SK-N-SH treated with all-trans-retinoic acid at 6 μM for 48 hours (cell line): ENCODE results near the gene QRFP.

ENCODE experiments used
- ATAC-seq: fragments of 200-7000 bp; cut with Tn5 transposase; 3 replicates; pipeline ENCODE4 v1.9.1; 2020; ENCODE audit warnings: mild to moderate bottlenecking, moderate library complexity
- ARNTL ChIP-seq: fragments of 450-650 bp; formaldehyde crosslinking; IDR thresholded peaks from 2 replicates; pipeline ENCODE4 v1.5.0; 2020; ENCODE audit warnings: low read depth, mild to moderate bottlenecking, moderate library complexity, borderline replicate concordance
- BACH2 ChIP-seq: fragments of 250-450 bp; sonication (Bioruptor Pico); IDR thresholded peaks from 2 replicates; pipeline ENCODE4 v1.9.0; 2021; ENCODE audit warnings: mild to moderate bottlenecking, borderline replicate concordance
- CSDC2 ChIP-seq: fragments of 250-450 bp; sonication (Bioruptor Pico); IDR thresholded peaks from 2 replicates; pipeline ENCODE4 v1.5.0; 2020; ENCODE audit warnings: mild to moderate bottlenecking, moderate library complexity
- ESRRG ChIP-seq: fragments of 250-450 bp; sonication (Bioruptor Pico); IDR thresholded peaks from 2 replicates; pipeline ENCODE4 v1.6.1; 2021; ENCODE audit warnings: mild to moderate bottlenecking
- GLIS3 ChIP-seq: fragments of 250-450 bp; sonication (Bioruptor Pico); IDR thresholded peaks from 2 replicates; pipeline ENCODE4 v1.5.0; 2020; ENCODE audit warnings: mild to moderate bottlenecking, moderate library complexity
- ISL1 ChIP-seq: fragments of 250-450 bp; sonication (Bioruptor Pico); IDR thresholded peaks from 2 replicates; pipeline ENCODE4 v2.1.2; 2022; ENCODE audit warnings: mild to moderate bottlenecking, moderate library complexity
- OSR1 ChIP-seq: fragments of 250-450 bp; sonication (Bioruptor Pico); IDR thresholded peaks from 2 replicates; pipeline ENCODE4 v1.8.0; 2022; ENCODE audit warnings: moderate library complexity, mild to moderate bottlenecking, inconsistent platforms
- PPARA ChIP-seq: fragments of 250-450 bp; sonication (Bioruptor Pico); IDR thresholded peaks from 2 replicates; pipeline ENCODE4 v1.5.0; 2020; ENCODE audit warnings: mild to moderate bottlenecking, borderline replicate concordance
- RARB ChIP-seq: fragments of 250-450 bp; sonication (Bioruptor Pico); IDR thresholded peaks from 2 replicates; pipeline ENCODE4 v1.8.0; 2021; ENCODE audit warnings: mild to moderate bottlenecking, moderate library complexity
- SNAI2 ChIP-seq: fragments of 250-450 bp; sonication (Bioruptor Pico); IDR thresholded peaks from 2 replicates; pipeline ENCODE4 v1.5.0; 2020; ENCODE audit warnings: mild to moderate bottlenecking, moderate library complexity
- TCF4 ChIP-seq: fragments of 250-450 bp; sonication (Bioruptor Pico); IDR thresholded peaks from 2 replicates; pipeline ENCODE4 v1.8.0; 2021; ENCODE audit warnings: mild to moderate bottlenecking, moderate library complexity, borderline replicate concordance
- ZC3H10 ChIP-seq: fragments of 250-450 bp; sonication (Bioruptor Pico); IDR thresholded peaks from 2 replicates; pipeline ENCODE4 v1.5.1; 2021; ENCODE audit warnings: mild to moderate bottlenecking, moderate library complexity
- ZFP3 ChIP-seq: fragments of 250-450 bp; sonication (Bioruptor Pico); IDR thresholded peaks from 2 replicates; pipeline ENCODE4 v1.5.0; 2020; ENCODE audit warnings: mild to moderate bottlenecking, moderate library complexity
- ZFP30 ChIP-seq: fragments of 450-650 bp; formaldehyde crosslinking; IDR thresholded peaks from 2 replicates; pipeline ENCODE4 v1.5.0; 2022; ENCODE audit warnings: mild to moderate bottlenecking, moderate library complexity
- ZNF565 ChIP-seq: fragments of 450-650 bp; formaldehyde crosslinking; conservative IDR thresholded peaks from 2 replicates; pipeline ENCODE4 v1.5.0; 2020; ENCODE audit warnings: low read depth, mild to moderate bottlenecking, moderate library complexity
- ZNF70 ChIP-seq: fragments of 450-650 bp; formaldehyde crosslinking; IDR thresholded peaks from 2 replicates; pipeline ENCODE4 v1.5.0; 2020; ENCODE audit warnings: mild to moderate bottlenecking, moderate library complexity
- ZNF8 ChIP-seq: fragments of 450-650 bp; formaldehyde crosslinking; IDR thresholded peaks from 2 replicates; pipeline ENCODE4 v1.5.0; 2020; ENCODE audit warnings: mild to moderate bottlenecking, moderate library complexity
- TF ChIP-seq, protein P1 (sequence below): fragments of 250-450 bp; sonication (Bioruptor Pico); IDR thresholded peaks from 2 replicates; pipeline ENCODE4 v1.5.1; 2020; ENCODE audit warnings: low read depth, mild to moderate bottlenecking, moderate library complexity
- TF ChIP-seq, protein P2 (sequence below): fragments of 250-450 bp; sonication (Bioruptor Pico); IDR thresholded peaks from 2 replicates; pipeline ENCODE4 v1.8.0; 2020; ENCODE audit warnings: mild to moderate bottlenecking, moderate library complexity, borderline replicate concordance
- TF ChIP-seq, protein P3 (sequence below): fragments of 250-450 bp; sonication (Bioruptor Pico); IDR thresholded peaks from 2 replicates; pipeline ENCODE4 v1.8.0; 2021; ENCODE audit warnings: low read depth, mild to moderate bottlenecking, moderate library complexity, borderline replicate concordance
- TF ChIP-seq, protein P4 (sequence below): fragments of 250-450 bp; sonication (Bioruptor Pico); IDR thresholded peaks from 2 replicates; pipeline ENCODE4 v1.5.0; 2020; ENCODE audit warnings: mild to moderate bottlenecking, moderate library complexity
- TF ChIP-seq, protein P5 (sequence below): fragments of 250-450 bp; sonication (Bioruptor Pico); IDR thresholded peaks from 2 replicates; pipeline ENCODE4 v1.5.1; 2021; ENCODE audit warnings: mild to moderate bottlenecking, moderate library complexity

Gene QRFP

DNA sequence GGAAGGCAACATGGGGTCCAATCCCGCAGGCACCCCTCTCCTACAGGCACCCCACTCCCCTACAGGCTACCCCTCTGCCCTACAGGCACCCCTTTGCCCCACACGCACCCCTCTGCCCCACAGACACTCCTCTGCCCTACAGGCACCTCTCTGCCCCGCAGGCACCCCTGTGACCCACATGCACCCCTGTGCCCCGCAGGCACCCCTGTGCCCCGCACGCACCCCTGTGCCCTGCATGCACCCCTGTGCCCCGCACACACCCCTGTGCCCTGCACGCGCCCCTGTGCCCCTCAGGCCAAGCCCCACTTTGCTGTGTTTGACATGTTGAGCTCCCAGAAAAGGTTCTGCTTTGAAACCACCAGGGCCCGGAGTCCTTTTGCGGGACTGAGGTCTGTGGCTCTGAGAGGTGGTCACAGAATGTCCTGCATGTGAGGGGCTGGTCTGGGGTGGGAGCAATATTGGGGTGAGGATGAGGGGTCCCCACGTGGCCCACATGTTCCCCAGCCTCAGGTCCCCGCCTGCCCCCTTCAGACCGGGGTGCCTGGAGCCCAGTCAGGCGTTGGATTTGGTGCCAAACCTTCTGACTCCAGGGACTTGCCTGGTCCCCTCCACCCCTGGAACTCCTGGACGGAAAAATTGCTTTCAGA lies 616 bp upstream of the QRFP start:
- ATAC-seq, result peak; percentile 3; the same call in 2 of the 3 replicates
- no peak for TF ChIP-seq ZFP30 (CRISPR knock-in tag)
- no peak for TF ChIP-seq ZFP3 (CRISPR knock-in tag)
- no peak for TF ChIP-seq TCF4 (CRISPR knock-in tag)
- TF ChIP-seq ESRRG (CRISPR knock-in tag), result no peak
- no peak for TF ChIP-seq SNAI2 (CRISPR knock-in tag)
- no peak for TF ChIP-seq ZNF565 (CRISPR knock-in tag)
- TF ChIP-seq, protein P1, sequence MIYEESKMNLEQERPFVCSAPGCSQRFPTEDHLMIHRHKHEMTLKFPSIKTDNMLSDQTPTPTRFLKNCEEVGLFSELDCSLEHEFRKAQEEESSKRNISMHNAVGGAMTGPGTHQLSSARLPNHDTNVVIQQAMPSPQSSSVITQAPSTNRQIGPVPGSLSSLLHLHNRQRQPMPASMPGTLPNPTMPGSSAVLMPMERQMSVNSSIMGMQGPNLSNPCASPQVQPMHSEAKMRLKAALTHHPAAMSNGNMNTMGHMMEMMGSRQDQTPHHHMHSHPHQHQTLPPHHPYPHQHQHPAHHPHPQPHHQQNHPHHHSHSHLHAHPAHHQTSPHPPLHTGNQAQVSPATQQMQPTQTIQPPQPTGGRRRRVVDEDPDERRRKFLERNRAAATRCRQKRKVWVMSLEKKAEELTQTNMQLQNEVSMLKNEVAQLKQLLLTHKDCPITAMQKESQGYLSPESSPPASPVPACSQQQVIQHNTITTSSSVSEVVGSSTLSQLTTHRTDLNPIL (CRISPR knock-in tag), result no peak
- TF ChIP-seq, protein P2, sequence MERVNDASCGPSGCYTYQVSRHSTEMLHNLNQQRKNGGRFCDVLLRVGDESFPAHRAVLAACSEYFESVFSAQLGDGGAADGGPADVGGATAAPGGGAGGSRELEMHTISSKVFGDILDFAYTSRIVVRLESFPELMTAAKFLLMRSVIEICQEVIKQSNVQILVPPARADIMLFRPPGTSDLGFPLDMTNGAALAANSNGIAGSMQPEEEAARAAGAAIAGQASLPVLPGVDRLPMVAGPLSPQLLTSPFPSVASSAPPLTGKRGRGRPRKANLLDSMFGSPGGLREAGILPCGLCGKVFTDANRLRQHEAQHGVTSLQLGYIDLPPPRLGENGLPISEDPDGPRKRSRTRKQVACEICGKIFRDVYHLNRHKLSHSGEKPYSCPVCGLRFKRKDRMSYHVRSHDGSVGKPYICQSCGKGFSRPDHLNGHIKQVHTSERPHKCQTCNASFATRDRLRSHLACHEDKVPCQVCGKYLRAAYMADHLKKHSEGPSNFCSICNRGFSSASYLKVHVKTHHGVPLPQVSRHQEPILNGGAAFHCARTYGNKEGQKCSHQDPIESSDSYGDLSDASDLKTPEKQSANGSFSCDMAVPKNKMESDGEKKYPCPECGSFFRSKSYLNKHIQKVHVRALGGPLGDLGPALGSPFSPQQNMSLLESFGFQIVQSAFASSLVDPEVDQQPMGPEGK, result no peak
- TF ChIP-seq CSDC2 (CRISPR knock-in tag), result no peak
- TF ChIP-seq ARNTL (CRISPR knock-in tag), result no peak
- no peak for TF ChIP-seq ZNF70 (CRISPR knock-in tag)
- TF ChIP-seq, protein P3, sequence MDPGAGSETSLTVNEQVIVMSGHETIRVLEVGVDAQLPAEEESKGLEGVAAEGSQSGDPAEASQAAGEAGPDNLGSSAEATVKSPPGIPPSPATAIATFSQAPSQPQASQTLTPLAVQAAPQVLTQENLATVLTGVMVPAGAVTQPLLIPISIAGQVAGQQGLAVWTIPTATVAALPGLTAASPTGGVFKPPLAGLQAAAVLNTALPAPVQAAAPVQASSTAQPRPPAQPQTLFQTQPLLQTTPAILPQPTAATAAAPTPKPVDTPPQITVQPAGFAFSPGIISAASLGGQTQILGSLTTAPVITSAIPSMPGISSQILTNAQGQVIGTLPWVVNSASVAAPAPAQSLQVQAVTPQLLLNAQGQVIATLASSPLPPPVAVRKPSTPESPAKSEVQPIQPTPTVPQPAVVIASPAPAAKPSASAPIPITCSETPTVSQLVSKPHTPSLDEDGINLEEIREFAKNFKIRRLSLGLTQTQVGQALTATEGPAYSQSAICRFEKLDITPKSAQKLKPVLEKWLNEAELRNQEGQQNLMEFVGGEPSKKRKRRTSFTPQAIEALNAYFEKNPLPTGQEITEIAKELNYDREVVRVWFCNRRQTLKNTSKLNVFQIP, result no peak
- TF ChIP-seq, protein P4, sequence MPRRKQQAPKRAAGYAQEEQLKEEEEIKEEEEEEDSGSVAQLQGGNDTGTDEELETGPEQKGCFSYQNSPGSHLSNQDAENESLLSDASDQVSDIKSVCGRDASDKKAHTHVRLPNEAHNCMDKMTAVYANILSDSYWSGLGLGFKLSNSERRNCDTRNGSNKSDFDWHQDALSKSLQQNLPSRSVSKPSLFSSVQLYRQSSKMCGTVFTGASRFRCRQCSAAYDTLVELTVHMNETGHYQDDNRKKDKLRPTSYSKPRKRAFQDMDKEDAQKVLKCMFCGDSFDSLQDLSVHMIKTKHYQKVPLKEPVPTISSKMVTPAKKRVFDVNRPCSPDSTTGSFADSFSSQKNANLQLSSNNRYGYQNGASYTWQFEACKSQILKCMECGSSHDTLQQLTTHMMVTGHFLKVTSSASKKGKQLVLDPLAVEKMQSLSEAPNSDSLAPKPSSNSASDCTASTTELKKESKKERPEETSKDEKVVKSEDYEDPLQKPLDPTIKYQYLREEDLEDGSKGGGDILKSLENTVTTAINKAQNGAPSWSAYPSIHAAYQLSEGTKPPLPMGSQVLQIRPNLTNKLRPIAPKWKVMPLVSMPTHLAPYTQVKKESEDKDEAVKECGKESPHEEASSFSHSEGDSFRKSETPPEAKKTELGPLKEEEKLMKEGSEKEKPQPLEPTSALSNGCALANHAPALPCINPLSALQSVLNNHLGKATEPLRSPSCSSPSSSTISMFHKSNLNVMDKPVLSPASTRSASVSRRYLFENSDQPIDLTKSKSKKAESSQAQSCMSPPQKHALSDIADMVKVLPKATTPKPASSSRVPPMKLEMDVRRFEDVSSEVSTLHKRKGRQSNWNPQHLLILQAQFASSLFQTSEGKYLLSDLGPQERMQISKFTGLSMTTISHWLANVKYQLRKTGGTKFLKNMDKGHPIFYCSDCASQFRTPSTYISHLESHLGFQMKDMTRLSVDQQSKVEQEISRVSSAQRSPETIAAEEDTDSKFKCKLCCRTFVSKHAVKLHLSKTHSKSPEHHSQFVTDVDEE, result no peak
- no peak for TF ChIP-seq PPARA (CRISPR knock-in tag)
- TF ChIP-seq GLIS3 (CRISPR knock-in tag), result no peak
- TF ChIP-seq BACH2 (CRISPR knock-in tag), result no peak
- TF ChIP-seq, protein P5, sequence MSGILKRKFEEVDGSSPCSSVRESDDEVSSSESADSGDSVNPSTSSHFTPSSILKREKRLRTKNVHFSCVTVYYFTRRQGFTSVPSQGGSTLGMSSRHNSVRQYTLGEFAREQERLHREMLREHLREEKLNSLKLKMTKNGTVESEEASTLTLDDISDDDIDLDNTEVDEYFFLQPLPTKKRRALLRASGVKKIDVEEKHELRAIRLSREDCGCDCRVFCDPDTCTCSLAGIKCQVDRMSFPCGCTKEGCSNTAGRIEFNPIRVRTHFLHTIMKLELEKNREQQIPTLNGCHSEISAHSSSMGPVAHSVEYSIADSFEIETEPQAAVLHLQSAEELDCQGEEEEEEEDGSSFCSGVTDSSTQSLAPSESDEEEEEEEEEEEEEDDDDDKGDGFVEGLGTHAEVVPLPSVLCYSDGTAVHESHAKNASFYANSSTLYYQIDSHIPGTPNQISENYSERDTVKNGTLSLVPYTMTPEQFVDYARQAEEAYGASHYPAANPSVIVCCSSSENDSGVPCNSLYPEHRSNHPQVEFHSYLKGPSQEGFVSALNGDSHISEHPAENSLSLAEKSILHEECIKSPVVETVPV (CRISPR knock-in tag), result no peak
- TF ChIP-seq ZNF8, result no peak
- TF ChIP-seq RARB (CRISPR knock-in tag), result no peak
- no peak for TF ChIP-seq ISL1 (CRISPR knock-in tag)

DNA sequence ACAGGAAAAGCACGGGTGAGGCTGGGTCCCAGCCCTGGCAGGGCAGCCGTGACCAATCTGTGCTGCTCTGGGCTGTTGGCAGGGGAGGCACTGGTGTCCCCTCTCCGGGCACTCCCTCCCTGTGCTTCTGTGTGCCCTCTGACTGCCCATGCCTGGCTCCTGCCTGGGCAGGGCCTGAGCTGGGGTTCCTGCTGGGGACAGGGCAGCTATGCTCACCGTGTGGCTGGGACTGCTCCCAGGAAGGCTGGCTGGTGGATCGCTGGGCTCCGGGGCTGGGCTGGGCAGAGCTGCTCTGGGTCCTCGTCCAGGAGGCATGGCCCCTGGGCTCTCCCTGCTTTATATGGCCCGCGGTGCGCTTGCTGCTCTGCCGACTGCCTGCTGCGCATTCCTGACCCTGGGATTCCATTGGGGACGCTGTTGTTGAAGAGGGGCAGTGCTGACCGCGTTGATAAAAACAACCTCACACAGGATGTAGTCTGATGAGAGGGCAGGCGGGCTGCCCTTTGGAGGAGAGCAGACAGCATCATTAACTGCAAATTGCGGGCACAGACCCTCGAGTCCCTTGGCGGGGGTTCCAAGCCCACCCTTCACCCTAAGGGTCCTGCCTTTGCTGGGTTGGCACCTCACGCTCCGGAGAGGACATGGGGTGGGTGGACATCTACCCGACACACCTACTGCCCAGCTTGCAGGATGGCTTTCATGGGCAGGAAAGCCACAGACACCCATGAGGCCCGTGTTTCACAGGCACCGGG lies 955 bp downstream of the QRFP start:
- ATAC-seq, result peak; percentile 7
- no peak for TF ChIP-seq ARNTL (CRISPR knock-in tag)
- TF ChIP-seq, protein P5 (CRISPR knock-in tag), result no peak
- no peak for TF ChIP-seq GLIS3 (CRISPR knock-in tag)
- no peak for TF ChIP-seq ZFP3 (CRISPR knock-in tag)
- TF ChIP-seq PPARA (CRISPR knock-in tag), result no peak
- TF ChIP-seq ZC3H10 (CRISPR knock-in tag), result no peak
- no peak for TF ChIP-seq OSR1 (CRISPR knock-in tag)
- TF ChIP-seq, protein P2, result no peak
- no peak for TF ChIP-seq BACH2 (CRISPR knock-in tag)
- TF ChIP-seq ZFP30 (CRISPR knock-in tag), result no peak
- TF ChIP-seq RARB (CRISPR knock-in tag), result no peak
- no peak for TF ChIP-seq SNAI2 (CRISPR knock-in tag)
- TF ChIP-seq, protein P1 (CRISPR knock-in tag), result no peak
- TF ChIP-seq ZNF8, result no peak
- no peak for TF ChIP-seq ISL1 (CRISPR knock-in tag)
